GM12878 (cell line): ENCODE data around the gene KRTAP5-4. TPM values are rescaled to one million over a fixed set of nuclear protein-coding genes. Genes with fewer than 3 reads are reported as not detected.
A peak's percentile ranks its signal among the peaks of the same experiment; 100 is the strongest.

Experiments used
- ATAC-seq: fragments of 200-7000 bp; cut with Tn5 transposase; 3 replicates; pipeline ENCODE4 v1.9.1; 2020; ENCODE audit warnings: mild to moderate bottlenecking, moderate library complexity
- BruUV-seq: library from RNA; stranded (reverse); fragments of 400-500 nt; replicated peaks from 2 replicates; lab custom pipeline; 2021; lab: Mats Ljungman, UMichigan
- CTCF ChIA-PET: fragments of 300-600 bp; sonication (Branson Sonifier 250); formaldehyde crosslinking; extraction: SDS; loops from one replicate; lab custom pipeline; 2021; ENCODE audit warnings: inconsistent platforms; lab: Yijun Ruan, JAX
- POLR2A ChIA-PET: fragments of 350-600 bp; formaldehyde crosslinking; extraction: SDS; loops from one replicate; lab custom pipeline; 2021; ENCODE audit warnings: inconsistent platforms; lab: Charles Lee
- RAD21 ChIA-PET: fragments of 300-600 bp; sonication (Branson Sonifier 250); formaldehyde crosslinking; loops from one replicate; lab custom pipeline; 2023; ENCODE audit warnings: antibody characterized with exemption; ENCODE audit not compliant: unreplicated experiment; lab: Charles Lee
- SMC1A ChIA-PET: fragments of 300-600 bp; sonication (Branson Sonifier 250); formaldehyde crosslinking; loops from one replicate; lab custom pipeline; 2023; ENCODE audit not compliant: unreplicated experiment, uncharacterized antibody; lab: Charles Lee
- DNase-seq: peaks from one replicate; pipeline ENCODE4 v3.0.0-alpha.2; 2011; ENCODE audit warnings: low read depth, low spot score
- FAIRE-seq: peaks from 3 replicates; lab custom pipeline; 2011; peaks lifted over from hg19 to GRCh38; lab: Jason Lieb, UNC
- H2AFZ ChIP-seq: 2 replicates; pipeline ENCODE4 v1.6.0; 2011; ENCODE audit warnings: low read depth, low read length, control low read depth; ENCODE audit not compliant: control insufficient read depth
- H3K27ac ChIP-seq: 2 replicates; pipeline ENCODE4 v1.5.1; 2011; ENCODE audit warnings: control low read depth; ENCODE audit not compliant: control insufficient read depth, insufficient read depth
- H3K27me3 ChIP-seq, 2 experiments: replicated peaks in 1 of 2; 2 replicates each; pipeline versions ENCODE4 v1.6.0 to v1.6.1; 2011; ENCODE audit warnings: low read length in 1 of 2; ENCODE audit not compliant: control insufficient read depth in 2 of 2, insufficient read depth in 2 of 2
- H3K36me3 ChIP-seq, 2 experiments: 2 replicates each; pipeline ENCODE4 v1.5.1; 2011; ENCODE audit warnings: low read length in 1 of 2; ENCODE audit not compliant: control insufficient read depth in 2 of 2, insufficient read depth in 2 of 2
- H3K4me1 ChIP-seq: 2 replicates; pipeline ENCODE4 v1.6.1; 2011; ENCODE audit warnings: mild to moderate bottlenecking, low read length, moderate library complexity, mixed read lengths; ENCODE audit not compliant: control insufficient read depth, insufficient read depth
- H3K4me2 ChIP-seq: 2 replicates; pipeline ENCODE4 v1.6.0; 2011; ENCODE audit warnings: control low read depth; ENCODE audit not compliant: control insufficient read depth, insufficient read depth
- H3K4me3 ChIP-seq: fragments of 200-600 bp; sonication (generic); 2 replicates; pipeline ENCODE4 v1.5.1; 2016
- H3K79me2 ChIP-seq: 2 replicates; pipeline ENCODE4 v1.6.0; 2011; ENCODE audit warnings: low read length; ENCODE audit not compliant: control insufficient read depth, insufficient read depth
- H3K9ac ChIP-seq: 2 replicates; pipeline ENCODE4 v1.8.0; 2011; ENCODE audit warnings: low read length, control low read depth, mixed read lengths; ENCODE audit not compliant: control insufficient read depth, insufficient read depth
- H3K9me3 ChIP-seq: replicated peaks from 3 replicates; pipeline ENCODE4 v1.5.1; 2011; ENCODE audit warnings: mild to moderate bottlenecking, low read length; ENCODE audit not compliant: control insufficient read depth, insufficient read depth
- H4K20me1 ChIP-seq: 2 replicates; pipeline ENCODE4 v1.6.0; 2011; ENCODE audit not compliant: control insufficient read depth, insufficient read depth
- ATF7 ChIP-seq: fragments of 450-650 bp; IDR thresholded peaks from 2 replicates; pipeline ENCODE4 v1.6.1; 2016; ENCODE audit warnings: low read depth, mild to moderate bottlenecking
- BACH1 ChIP-seq: fragments of 450-650 bp; IDR thresholded peaks from 2 replicates; pipeline ENCODE4 v1.6.1; 2017; ENCODE audit warnings: mild to moderate bottlenecking, borderline replicate concordance
- BHLHE40 ChIP-seq, 2 experiments: fragments of 450-650 bp in 1 of 2; IDR thresholded peaks; 2 replicates each; pipeline ENCODE4 v1.6.1; 2011 to 2017; ENCODE audit warnings: low read depth in 2 of 2, borderline replicate concordance in 1 of 2, improper control_type of control experiment in 1 of 2, low read length in 1 of 2, mild to moderate bottlenecking in 1 of 2
- CHD1 ChIP-seq: IDR thresholded peaks from 2 replicates; pipeline ENCODE4 v1.6.1; 2012; ENCODE audit warnings: low read depth, low read length, improper control_type of control experiment
- CREM ChIP-seq: IDR thresholded peaks from 2 replicates; pipeline ENCODE4 v1.6.1; 2014; ENCODE audit warnings: antibody characterized with exemption, low read depth
- EZH2 ChIP-seq: IDR thresholded peaks from 2 replicates; pipeline ENCODE4 v1.6.1; 2012; ENCODE audit warnings: low read depth, mild to moderate bottlenecking, control low read depth, inconsistent platforms, low read length, borderline replicate concordance; ENCODE audit not compliant: control insufficient read depth
- MEF2A ChIP-seq: IDR thresholded peaks from 2 replicates; pipeline ENCODE4 v1.6.1; 2011; ENCODE audit warnings: low read depth, mild to moderate bottlenecking, low read length, moderate library complexity; ENCODE audit not compliant: insufficient read depth
- MEF2B ChIP-seq: fragments of 450-650 bp; IDR thresholded peaks from 2 replicates; pipeline ENCODE4 v1.6.1; 2018; ENCODE audit warnings: mild to moderate bottlenecking, moderate library complexity; ENCODE audit not compliant: partially characterized antibody, poor library complexity, severe bottlenecking
- NFYB ChIP-seq: IDR thresholded peaks from 2 replicates; pipeline ENCODE4 v1.6.1; 2011; ENCODE audit warnings: low read depth, mild to moderate bottlenecking, low read length, improper control_type of control experiment, moderate library complexity; ENCODE audit not compliant: insufficient read depth
- POLR2A ChIP-seq: IDR thresholded peaks from 2 replicates; pipeline ENCODE4 v1.6.1; 2011; ENCODE audit warnings: low read depth, mild to moderate bottlenecking, low read length
- RAD51 ChIP-seq: fragments of 450-650 bp; IDR thresholded peaks from 2 replicates; pipeline ENCODE4 v1.6.1; 2016; ENCODE audit warnings: moderate library complexity, mild to moderate bottlenecking, inconsistent platforms
- RBBP5 ChIP-seq: fragments of 200-600 bp; sonication (generic); conservative IDR thresholded peaks from 2 replicates; pipeline ENCODE4 v1.6.1; 2016
- SMAD5 ChIP-seq: IDR thresholded peaks from 2 replicates; pipeline ENCODE4 v1.6.1; 2016; ENCODE audit warnings: antibody characterized with exemption, low read depth
- WGBS: methylation state at CpG from one replicate; pipeline ENCODE4 v1.1.6; 2016; ENCODE audit warnings: low lambda C conversion rate; ENCODE audit not compliant: insufficient replicate concordance, insufficient coverage; ENCODE audit errors: missing lambda C conversion rate; 5-methylcytosine and 5-hydroxymethylcytosine counted together
- in situ Hi-C: fragments of 300-500 bp; cut with MboI; formaldehyde crosslinking; loops from 9 replicates; pipeline ENCODE4 v1.14.3; 2018; ENCODE audit warnings: mixed read lengths
- intact Hi-C: fragments of 100-400 bp; cut with micrococcal nuclease; formaldehyde crosslinking; loops from one replicate; pipeline ENCODE4 v1.14.2; 2022; ENCODE audit not compliant: unreplicated experiment
- polyA plus RNA-seq, 11 experiments: library from polyadenylated mRNA; depleted of rRNA in 4 of 11; unstranded in 6 of 11; stranded (reverse) in 5 of 11; fragments of >200 nt; fragmentation: Nextera tagmentation in 4 of 11; fragmentation: Illumina TruSeq in 1 of 11; extraction: Ambion mirVana in 4 of 11; extraction: Trizol in 1 of 11; gene quantifications; 1 replicate in 1 of 11; 2 replicates in 10 of 11; pipeline versions ENCODE4 v1.2.1 to v1.2.3, GENCODE V29; 2011 to 2016; ENCODE audit warnings: inconsistent platforms in 2 of 11, missing spikeins in 2 of 11, low read depth in 1 of 11
- total RNA-seq, 4 experiments: library from RNA; depleted of rRNA in 3 of 4; stranded (reverse); fragments of >200 nt in 3 of 4; fragmentation: Illumina TruSeq in 1 of 4; extraction: Trizol in 1 of 4; gene quantifications; 2 replicates each; pipeline versions ENCODE4 v1.2.1 to v1.2.3, GENCODE V29; 2013 to 2021
- TF ChIP-seq, protein P1 (sequence below): IDR thresholded peaks from 2 replicates; pipeline ENCODE4 v1.6.1; 2012; ENCODE audit warnings: mild to moderate bottlenecking, low read depth, low read length
- TF ChIP-seq, protein P2 (sequence below): fragments of 450-650 bp; formaldehyde crosslinking; IDR thresholded peaks from 2 replicates; pipeline ENCODE4 v1.4.0; 2022; ENCODE audit warnings: mild to moderate bottlenecking, moderate library complexity

The KRTAP5-4 gene
- total and polyA plus RNA-seq, 10 of the 15 experiments (the other 5 are each of a cell fraction or from before 2014, with no cell fraction given): not detected

DNA sequence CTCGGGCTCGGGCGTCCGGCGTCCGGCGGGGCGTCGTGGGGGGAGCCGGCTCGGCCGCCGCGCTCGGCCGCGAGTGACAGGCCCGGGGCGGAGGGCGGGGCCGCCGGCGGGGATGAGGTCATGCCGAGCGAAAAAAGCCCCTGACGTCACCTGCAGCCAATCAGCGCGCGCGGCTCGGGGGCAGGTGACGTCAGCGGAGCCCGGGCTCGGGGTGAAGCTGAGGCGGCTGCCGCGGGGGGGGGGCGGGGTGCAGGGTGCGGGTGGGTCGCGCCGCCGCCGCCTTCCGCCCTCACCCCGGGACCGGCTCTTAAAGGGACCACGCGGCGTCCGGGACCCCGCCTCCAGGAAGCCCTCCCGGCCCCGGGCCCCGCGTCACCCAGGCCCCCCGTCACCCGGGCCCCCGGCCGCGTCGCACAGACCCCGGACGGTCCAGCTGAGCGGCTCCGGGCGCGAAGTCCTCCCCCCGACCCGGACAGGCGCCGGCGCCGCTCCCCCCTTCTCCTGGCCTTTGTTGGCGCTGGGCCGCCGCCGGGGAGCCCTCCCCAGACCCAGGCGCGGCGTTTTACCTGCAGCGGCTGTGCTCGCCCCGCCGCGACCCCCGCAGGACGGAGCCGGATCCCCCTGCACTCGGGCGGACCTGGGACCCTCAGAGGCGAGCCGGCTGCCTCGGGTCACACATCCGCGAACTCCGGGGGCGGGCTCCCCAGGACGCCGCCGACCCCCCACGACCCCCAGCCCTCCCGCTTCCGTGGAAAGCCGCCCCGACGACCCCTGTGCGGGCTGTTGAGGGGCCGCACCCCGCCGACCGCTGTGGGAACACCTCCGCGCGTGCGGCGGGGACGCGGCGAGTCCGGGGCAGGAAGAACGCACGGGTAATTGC is 49.5 kb downstream of the KRTAP5-4 start, which contains the start of gene DUSP8 (continued):
- TF ChIP-seq BHLHE40 (IDR thresholded peaks at IDR 0.05; ENCODE audit: borderline replicate concordance in 1 of 2, low read depth in 2 of 2, low read length in 1 of 2) (peak in 1 of 2 experiments; percentile 33; a peak in 1 of 4 replicates), CREM (peak; percentile 62), MEF2A (peak; percentile 58; the same call in 1 of the 2 replicates), ATF7 (peak; percentile 63; the same call in 1 of the 2 replicates), CHD1 (no peak)
- TF ChIP-seq, protein P1, sequence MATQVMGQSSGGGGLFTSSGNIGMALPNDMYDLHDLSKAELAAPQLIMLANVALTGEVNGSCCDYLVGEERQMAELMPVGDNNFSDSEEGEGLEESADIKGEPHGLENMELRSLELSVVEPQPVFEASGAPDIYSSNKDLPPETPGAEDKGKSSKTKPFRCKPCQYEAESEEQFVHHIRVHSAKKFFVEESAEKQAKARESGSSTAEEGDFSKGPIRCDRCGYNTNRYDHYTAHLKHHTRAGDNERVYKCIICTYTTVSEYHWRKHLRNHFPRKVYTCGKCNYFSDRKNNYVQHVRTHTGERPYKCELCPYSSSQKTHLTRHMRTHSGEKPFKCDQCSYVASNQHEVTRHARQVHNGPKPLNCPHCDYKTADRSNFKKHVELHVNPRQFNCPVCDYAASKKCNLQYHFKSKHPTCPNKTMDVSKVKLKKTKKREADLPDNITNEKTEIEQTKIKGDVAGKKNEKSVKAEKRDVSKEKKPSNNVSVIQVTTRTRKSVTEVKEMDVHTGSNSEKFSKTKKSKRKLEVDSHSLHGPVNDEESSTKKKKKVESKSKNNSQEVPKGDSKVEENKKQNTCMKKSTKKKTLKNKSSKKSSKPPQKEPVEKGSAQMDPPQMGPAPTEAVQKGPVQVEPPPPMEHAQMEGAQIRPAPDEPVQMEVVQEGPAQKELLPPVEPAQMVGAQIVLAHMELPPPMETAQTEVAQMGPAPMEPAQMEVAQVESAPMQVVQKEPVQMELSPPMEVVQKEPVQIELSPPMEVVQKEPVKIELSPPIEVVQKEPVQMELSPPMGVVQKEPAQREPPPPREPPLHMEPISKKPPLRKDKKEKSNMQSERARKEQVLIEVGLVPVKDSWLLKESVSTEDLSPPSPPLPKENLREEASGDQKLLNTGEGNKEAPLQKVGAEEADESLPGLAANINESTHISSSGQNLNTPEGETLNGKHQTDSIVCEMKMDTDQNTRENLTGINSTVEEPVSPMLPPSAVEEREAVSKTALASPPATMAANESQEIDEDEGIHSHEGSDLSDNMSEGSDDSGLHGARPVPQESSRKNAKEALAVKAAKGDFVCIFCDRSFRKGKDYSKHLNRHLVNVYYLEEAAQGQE: no peak

DNA sequence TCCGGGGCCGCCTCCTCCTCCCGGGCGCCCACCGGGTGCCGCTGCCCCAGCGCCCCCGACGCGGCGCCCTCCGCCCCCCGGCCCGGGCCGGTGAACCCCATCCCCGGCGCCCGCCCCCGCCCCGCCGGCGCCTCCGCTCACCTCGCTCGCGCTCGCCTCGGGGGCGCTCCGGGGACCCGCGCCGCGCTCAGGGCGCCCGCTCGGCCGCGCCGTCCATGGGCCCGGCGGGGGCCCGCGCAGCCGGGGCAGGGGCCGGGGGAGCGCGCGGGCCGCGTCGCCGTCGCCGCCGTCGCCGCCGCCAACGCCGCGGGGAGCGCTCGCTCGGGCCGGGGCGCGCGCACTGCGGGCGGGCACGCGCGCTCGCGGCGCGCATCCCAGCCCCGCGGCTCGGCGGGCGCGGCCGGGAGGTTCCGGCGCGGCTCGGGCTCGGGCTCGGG is 50.2 kb downstream of the KRTAP5-4 start:
- H3K27ac ChIP-seq: no peak overlapping the region
- ATAC-seq (no peak), FAIRE-seq (no peak), DNase-seq (no peak)
- ChIA-PET POLR2A (no interaction called here), CTCF (interaction anchor here (0.7 kb wide), 1 partner anchor 50 kb away, joined by 3 read pairs; no protein-coding TSS in a partner anchor), SMC1A (no interaction called here), RAD21 (interaction anchor here (1.1 kb wide), 1 partner anchor 34 kb away, joined by 3 read pairs; no protein-coding TSS in a partner anchor)
- no peaks in the 10 kb centered on the region; the same call in 2 of the 3 replicates for H3K9me3 ChIP-seq
- in situ Hi-C loops (no loop called here), intact Hi-C loops (loop anchor here (10.0 kb wide), 2 partner anchors 267 to 457 kb away; partner anchors contain the start of gene TOLLIP)
- H3K79me2 ChIP-seq: no peaks in the 10 kb centered on the region
- peaks cover 3 to 10% of the 10 kb centered on the region in 2 experiments; a peak in 3 of 4 replicates for H3K27me3 ChIP-seq
- no peak overlapping the region for H3K4me2 ChIP-seq
- H3K4me1 ChIP-seq: no peaks in the 10 kb centered on the region
- H4K20me1 ChIP-seq: no peaks in the 10 kb centered on the region
- no peak overlapping the region for H2AFZ ChIP-seq
- no peak overlapping the region for H3K4me3 ChIP-seq
- H3K9ac ChIP-seq: no peak overlapping the region
- H3K36me3 ChIP-seq: no peaks in the 10 kb centered on the region
- no CpG with 5 or more reads among the region's 91 CpGs for WGBS
- BruUV-seq: no TSS peak
- TF ChIP-seq POLR2A: no peak
- TF ChIP-seq MEF2B: no peak
- TF ChIP-seq NFYB: no peak
- no peak for TF ChIP-seq EZH2
- TF ChIP-seq SMAD5: no peak
- no peak for TF ChIP-seq BACH1
- no peak for TF ChIP-seq RAD51
- no peak for TF ChIP-seq RBBP5
- TF ChIP-seq, protein P2, sequence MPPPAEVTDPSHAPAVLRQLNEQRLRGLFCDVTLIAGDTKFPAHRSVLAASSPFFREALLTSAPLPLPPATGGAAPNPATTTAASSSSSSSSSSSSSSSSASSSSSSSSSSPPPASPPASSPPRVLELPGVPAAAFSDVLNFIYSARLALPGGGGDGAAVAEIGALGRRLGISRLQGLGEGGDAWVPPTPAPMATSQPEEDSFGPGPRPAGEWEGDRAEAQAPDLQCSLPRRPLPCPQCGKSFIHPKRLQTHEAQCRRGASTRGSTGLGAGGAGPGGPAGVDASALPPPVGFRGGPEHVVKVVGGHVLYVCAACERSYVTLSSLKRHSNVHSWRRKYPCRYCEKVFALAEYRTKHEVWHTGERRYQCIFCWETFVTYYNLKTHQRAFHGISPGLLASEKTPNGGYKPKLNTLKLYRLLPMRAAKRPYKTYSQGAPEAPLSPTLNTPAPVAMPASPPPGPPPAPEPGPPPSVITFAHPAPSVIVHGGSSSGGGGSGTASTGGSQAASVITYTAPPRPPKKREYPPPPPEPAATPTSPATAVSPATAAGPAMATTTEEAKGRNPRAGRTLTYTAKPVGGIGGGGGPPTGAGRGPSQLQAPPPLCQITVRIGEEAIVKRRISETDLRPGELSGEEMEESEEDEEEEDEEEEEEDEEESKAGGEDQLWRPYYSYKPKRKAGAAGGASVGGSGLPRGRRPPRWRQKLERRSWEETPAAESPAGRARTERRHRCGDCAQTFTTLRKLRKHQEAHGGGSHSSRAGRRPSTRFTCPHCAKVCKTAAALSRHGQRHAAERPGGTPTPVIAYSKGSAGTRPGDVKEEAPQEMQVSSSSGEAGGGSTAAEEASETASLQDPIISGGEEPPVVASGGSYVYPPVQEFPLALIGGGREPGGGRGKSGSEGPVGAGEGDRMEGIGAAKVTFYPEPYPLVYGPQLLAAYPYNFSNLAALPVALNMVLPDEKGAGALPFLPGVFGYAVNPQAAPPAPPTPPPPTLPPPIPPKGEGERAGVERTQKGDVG (CRISPR knock-in tag): no peak
